Activated naive CD8-positive, alpha-beta T cell treated with anti-CD3 and anti-CD28 coated beads, Interleukin-2, amount 50 U/mL, for 16 hours (primary cell): Measurements from ENCODE around the gene CHST15.

Experiments used
- DNase-seq: peaks from one replicate; pipeline ENCODE4 v3.0.0-alpha.2; 2020; ENCODE audit warnings: low read depth, low spot score

Gene CHST15

GRCh38 chr10:124092860-124093773 lies at the start of gene CHST15:
Gene CHST15 (minus strand): TSS chr10:124093598. CDS start chr10:124046212, 47,386 bp downstream.
- DNase-seq = no peak

- no peak for DNase-seq
Measured at GRCh38 chr10:124142960-124143359, 49.6 kb upstream of the CHST15 start.

GRCh38 chr10:124142006-124142739 lies 48.8 kb upstream of the CHST15 start:
- DNase-seq = no peak

- DNase-seq = no peak
Measured at GRCh38 chr10:124138883-124139348, 45.5 kb upstream of the CHST15 start.

GRCh38 chr10:124138195-124138882 lies 44.9 kb upstream of the CHST15 start:
- DNase-seq = no peak

- DNase-seq = no peak
Measured at GRCh38 chr10:124134251-124134893, 41.0 kb upstream of the CHST15 start.

GRCh38 chr10:124132876-124133275 lies 39.5 kb upstream of the CHST15 start:
- no peak for DNase-seq

GRCh38 chr10:124132306-124132705 lies 38.9 kb upstream of the CHST15 start:
- DNase-seq = no peak

- DNase-seq = no peak
Measured at GRCh38 chr10:124131172-124131571, 37.8 kb upstream of the CHST15 start.

GRCh38 chr10:124130198-124130900 lies 37.0 kb upstream of the CHST15 start:
- no peak for DNase-seq

GRCh38 chr10:124129471-124129870 lies 36.1 kb upstream of the CHST15 start:
- DNase-seq = no peak

GRCh38 chr10:124128811-124129145 lies 35.4 kb upstream of the CHST15 start:
- DNase-seq = no peak

GRCh38 chr10:124127965-124128810 lies 34.8 kb upstream of the CHST15 start:
- DNase-seq = no peak

GRCh38 chr10:124127563-124127962 lies 34.2 kb upstream of the CHST15 start:
- DNase-seq = no peak

- no peak for DNase-seq
Measured at GRCh38 chr10:124126983-124127385, 33.6 kb upstream of the CHST15 start.

GRCh38 chr10:124126145-124126982 lies 33.0 kb upstream of the CHST15 start:
- DNase-seq = no peak

- no peak for DNase-seq
Measured at GRCh38 chr10:124125305-124126116, 32.1 kb upstream of the CHST15 start.

- DNase-seq = no peak
Measured at GRCh38 chr10:124124769-124125161, 31.4 kb upstream of the CHST15 start.
